Stomach (tissue), 4 donors: ENCODE measurements around the gene IZUMO1.

Source experiments
- EP300 ChIP-seq: sonication (generic); formaldehyde crosslinking; IDR thresholded peaks from one replicate; pipeline ENCODE4 v1.6.1; 2017; ENCODE audit warnings: antibody characterized with exemption
- POLR2A ChIP-seq, 4 donors: fragments of 450-650 bp; IDR thresholded peaks; one replicate each; pipeline ENCODE4 v1.6.1; 2016; ENCODE audit warnings: antibody characterized with exemption in 4 of 4, control low read depth in 2 of 4, mild to moderate bottlenecking in 1 of 4, moderate library complexity in 1 of 4
- POLR2AphosphoS5 ChIP-seq, 3 donors: sonication (generic); formaldehyde crosslinking; IDR thresholded peaks; one replicate each; pipeline ENCODE4 v1.6.1; 2016; ENCODE audit warnings: antibody characterized with exemption in 3 of 3
- TF ChIP-seq, protein P1 (sequence below), 7 experiments: fragments of 450-650 bp in 4 of 7; fragments of 200-600 bp in 3 of 7; sonication (generic) in 3 of 7; IDR thresholded peaks; one replicate each; pipeline ENCODE4 v1.5.1; 2016 to 2019; ENCODE audit warnings: antibody characterized with exemption in 7 of 7, control low read depth in 2 of 7, mild to moderate bottlenecking in 1 of 7

DNA sequence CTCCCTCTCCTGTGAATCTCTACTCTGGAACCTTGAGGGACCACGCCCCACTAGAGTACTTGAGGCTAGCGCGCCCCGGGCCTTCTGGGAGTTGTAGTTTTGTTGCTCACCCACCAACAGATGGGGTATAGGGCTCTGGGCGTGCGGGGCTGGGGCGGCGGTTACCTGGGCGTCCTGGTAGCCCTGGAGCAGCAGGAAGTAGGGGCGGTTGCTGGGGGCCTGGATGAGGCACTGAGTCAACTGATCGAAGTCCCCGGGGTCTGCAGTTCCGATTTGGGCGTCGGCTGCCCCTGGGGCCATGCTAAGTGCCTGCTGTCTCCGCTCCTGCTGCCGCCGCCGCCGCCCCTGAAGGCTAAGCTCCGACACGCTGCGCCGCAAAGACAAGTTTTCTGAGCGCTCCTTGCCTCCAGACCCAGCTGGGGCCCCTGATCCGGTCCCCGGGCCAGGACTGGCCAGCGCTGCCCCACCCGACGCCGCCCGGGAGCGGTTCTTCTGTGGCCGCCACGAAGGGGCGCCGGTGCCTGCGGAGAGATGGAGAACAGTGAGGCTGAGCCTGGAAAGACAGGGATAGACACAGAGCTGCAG, 11.6 kb downstream of the IZUMO1 start:
- TF ChIP-seq, protein P1, sequence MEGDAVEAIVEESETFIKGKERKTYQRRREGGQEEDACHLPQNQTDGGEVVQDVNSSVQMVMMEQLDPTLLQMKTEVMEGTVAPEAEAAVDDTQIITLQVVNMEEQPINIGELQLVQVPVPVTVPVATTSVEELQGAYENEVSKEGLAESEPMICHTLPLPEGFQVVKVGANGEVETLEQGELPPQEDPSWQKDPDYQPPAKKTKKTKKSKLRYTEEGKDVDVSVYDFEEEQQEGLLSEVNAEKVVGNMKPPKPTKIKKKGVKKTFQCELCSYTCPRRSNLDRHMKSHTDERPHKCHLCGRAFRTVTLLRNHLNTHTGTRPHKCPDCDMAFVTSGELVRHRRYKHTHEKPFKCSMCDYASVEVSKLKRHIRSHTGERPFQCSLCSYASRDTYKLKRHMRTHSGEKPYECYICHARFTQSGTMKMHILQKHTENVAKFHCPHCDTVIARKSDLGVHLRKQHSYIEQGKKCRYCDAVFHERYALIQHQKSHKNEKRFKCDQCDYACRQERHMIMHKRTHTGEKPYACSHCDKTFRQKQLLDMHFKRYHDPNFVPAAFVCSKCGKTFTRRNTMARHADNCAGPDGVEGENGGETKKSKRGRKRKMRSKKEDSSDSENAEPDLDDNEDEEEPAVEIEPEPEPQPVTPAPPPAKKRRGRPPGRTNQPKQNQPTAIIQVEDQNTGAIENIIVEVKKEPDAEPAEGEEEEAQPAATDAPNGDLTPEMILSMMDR (IDR thresholded peaks at IDR 0.05), result no peak
- TF ChIP-seq POLR2A (IDR thresholded peaks at IDR 0.05) (no peak), EP300 (no peak), POLR2AphosphoS5 (IDR thresholded peaks at IDR 0.05) (no peak)
